GM12875 (cell line): ENCODE data around the gene ILK.

ENCODE experiments used
- H3K4me3 ChIP-seq: one replicate; pipeline ENCODE4 v1.5.1; 2011; ENCODE audit warnings: low read depth, low read length, control low read depth
- TF ChIP-seq, protein P1 (sequence below): IDR thresholded peaks from 2 replicates; pipeline ENCODE4 v1.5.1; 2011; ENCODE audit warnings: low read depth, mild to moderate bottlenecking, control low read depth, inconsistent platforms, low read length, moderate library complexity, borderline replicate concordance; ENCODE audit not compliant: insufficient read depth

ILK gene

DNA sequence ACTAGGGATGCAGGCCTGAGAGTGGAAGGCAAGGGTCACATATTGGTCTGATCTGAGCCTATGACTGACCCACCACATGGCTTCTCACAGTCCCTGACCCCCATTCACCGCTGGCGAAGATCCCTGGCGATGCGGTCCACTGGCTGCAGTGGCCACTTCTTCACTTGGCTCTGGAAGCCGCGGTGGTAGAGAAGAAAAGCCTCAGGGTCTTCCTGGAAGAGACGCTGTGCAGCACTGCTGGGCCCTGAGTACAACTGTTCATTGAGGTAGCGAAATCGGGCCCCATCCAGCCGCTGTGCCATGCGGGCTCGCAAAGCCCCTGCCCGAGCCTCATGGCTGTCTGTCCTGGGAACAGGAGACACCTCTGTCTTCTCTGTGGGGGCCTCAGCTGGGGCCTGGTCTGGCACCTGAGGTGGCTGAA lies 2.5 kb upstream of the ILK start:
- no peak overlapping the region for H3K4me3 ChIP-seq
- TF ChIP-seq, protein P1, sequence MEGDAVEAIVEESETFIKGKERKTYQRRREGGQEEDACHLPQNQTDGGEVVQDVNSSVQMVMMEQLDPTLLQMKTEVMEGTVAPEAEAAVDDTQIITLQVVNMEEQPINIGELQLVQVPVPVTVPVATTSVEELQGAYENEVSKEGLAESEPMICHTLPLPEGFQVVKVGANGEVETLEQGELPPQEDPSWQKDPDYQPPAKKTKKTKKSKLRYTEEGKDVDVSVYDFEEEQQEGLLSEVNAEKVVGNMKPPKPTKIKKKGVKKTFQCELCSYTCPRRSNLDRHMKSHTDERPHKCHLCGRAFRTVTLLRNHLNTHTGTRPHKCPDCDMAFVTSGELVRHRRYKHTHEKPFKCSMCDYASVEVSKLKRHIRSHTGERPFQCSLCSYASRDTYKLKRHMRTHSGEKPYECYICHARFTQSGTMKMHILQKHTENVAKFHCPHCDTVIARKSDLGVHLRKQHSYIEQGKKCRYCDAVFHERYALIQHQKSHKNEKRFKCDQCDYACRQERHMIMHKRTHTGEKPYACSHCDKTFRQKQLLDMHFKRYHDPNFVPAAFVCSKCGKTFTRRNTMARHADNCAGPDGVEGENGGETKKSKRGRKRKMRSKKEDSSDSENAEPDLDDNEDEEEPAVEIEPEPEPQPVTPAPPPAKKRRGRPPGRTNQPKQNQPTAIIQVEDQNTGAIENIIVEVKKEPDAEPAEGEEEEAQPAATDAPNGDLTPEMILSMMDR: no peak

DNA sequence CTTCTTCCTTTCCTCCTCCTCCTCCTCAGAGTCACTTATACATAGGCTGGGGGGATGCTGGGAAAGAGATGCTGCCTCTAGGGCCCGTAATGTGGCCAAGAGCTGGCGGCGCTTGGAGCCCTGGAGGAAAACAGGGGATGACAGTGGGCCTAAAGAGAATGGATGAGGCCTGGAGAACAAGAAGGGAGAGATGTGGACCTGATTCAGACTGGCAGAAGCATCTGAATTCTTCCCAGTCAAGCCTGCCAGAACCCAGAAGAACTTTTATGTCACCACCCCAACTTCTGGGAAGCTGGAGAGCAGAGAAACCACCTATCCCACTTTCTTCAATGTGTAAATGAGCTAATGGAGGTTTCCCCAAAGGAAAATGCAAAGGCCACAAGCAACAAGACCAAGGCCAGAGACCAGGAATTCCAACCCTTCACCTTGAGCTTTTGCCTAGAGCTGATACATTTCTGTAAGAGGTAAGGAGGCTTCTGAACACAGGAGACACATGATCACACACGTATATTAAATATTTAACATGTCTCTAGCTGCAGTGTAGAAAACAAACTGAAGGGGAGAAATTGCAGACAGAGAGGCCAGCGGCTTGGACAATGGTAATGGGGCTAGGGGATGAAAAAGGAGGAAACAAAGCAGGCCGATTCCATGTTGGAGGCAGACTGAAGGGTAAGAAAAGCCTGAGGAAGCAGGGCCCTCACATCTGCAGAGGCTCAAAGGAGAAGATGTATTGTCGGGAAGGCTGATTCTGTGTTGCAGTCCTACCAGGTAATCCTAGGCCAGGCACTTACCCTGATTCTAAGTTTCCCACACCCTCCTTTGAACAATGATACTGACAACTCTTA lies 1.3 kb upstream of the ILK start:
- H3K4me3 ChIP-seq: peak overlapping the region; percentile 70
- TF ChIP-seq, protein P1: no peak

DNA sequence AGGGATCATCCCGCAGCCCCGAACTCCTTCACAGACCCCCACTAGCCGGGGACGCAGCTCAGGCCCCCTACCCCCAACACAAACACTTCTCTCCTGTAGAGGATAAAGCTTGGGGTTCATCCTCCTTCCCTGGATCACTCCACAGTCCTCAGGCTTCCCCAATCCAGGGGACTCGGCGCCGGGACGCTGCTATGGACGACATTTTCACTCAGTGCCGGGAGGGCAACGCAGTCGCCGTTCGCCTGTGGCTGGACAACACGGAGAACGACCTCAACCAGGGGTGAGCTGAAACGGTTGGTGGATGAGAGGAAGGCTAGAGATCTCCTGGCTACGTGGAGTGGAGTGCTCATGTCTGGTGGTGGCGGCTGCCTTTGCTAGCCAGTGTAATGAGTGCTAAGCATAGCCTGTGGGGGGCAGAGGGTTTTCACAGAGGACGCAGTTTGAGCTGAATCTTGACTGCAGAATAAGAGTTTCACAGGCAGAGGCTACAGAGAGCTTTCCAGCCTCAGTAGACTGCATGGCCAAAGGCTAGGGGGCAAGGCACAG lies 580 bp downstream of the ILK start:
- peak overlapping the region; percentile 70 for H3K4me3 ChIP-seq
- TF ChIP-seq, protein P1: 0 out of 2 replicates have a peak, but pooled peaks have one; percentile 23

DNA sequence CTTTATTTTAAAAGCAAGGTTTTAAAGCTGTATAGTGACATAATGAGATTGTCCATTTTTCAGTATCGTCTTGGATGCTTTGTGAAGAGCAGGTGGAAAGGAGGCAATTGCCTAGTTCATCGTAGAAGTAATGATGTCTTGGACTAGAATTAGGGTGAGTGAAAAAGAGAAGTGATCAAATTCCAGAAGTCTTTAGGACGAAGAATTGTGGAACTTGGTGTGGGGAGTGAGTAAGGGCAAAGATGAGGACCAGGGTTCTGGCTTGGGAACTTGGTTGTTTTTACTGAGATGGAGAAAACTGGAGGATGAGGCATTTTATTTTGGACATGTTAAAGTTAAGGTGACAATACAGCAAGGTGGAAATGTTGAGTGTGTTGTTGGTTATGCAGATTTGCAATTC lies 1.2 kb downstream of the ILK start:
- H3K4me3 ChIP-seq: peak overlapping the region; percentile 70
- TF ChIP-seq, protein P1: no peak

DNA sequence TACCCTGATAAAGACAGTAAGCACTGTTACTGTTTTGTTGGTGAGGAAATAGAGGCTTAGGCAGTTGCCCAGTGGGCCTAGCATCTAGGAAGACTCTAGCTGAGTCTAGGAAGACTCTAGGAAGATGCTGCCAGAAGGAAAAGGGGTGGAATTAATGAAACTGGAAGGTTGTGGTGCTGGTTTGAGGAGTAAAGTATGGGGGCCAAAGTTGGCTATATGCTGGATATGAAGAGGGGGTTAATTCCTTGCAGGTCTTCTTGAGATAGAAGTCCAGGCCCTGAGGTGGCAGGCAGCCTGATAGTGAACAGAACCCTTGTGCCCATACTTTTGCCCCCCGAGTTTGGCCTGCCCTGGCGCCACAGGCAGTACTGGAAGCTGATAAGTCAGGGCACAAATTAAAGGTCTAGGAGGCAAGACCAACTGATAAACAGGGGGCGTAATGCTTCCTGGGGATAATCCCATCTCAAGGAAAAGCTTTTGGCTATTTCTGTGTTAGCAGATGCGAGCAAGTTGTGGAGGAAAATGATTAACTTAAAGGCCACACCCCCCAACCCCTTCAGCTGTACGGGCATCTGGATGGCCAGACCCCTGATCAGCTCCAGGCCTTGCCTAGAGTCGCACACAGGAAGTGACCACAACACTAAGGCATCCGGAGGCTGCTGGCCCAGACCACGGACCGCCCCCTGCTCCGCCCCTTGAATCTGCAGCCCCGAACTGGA lies 3.1 kb downstream of the ILK start:
- H3K4me3 ChIP-seq: peak overlapping the region; percentile 1
- TF ChIP-seq, protein P1: no peak

DNA sequence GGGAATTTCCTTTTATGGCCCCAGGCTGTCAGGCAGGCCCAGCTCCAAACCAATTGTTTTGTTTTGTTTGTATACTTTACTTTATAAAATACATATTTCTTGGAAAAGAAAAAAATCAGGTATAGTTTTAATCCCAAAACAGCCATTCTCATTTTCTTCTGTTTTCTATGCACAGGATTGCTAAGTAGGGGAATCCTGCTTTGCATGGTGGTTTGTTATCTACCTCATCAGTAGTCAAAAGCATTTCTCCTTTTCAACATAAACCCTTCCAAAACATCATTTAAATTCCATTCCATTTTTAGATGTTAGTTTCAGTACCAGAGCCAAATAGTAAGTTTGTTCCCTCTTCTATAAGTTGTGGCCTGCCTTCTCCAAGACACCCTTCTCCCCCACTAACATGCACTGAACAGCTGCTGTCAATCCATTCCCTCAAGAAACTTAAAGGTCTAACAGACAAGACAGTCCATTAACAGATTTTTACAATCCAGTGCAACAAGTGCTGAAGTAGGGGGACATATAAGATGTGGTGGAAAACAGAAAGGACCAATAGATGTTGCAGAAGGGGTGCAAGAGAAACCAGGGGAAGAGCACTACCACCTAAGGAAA lies 3.7 kb downstream of the ILK start:
- H3K4me3 ChIP-seq: peak overlapping the region; percentile 1
- TF ChIP-seq, protein P1: no peak
